NCI-H226 (cell line): ENCODE measurements around the gene GAS2L1.

Experiments
- DNase-seq: peaks from one replicate; pipeline ENCODE4 v3.0.0-alpha.2; 2015

GAS2L1 gene

DNA sequence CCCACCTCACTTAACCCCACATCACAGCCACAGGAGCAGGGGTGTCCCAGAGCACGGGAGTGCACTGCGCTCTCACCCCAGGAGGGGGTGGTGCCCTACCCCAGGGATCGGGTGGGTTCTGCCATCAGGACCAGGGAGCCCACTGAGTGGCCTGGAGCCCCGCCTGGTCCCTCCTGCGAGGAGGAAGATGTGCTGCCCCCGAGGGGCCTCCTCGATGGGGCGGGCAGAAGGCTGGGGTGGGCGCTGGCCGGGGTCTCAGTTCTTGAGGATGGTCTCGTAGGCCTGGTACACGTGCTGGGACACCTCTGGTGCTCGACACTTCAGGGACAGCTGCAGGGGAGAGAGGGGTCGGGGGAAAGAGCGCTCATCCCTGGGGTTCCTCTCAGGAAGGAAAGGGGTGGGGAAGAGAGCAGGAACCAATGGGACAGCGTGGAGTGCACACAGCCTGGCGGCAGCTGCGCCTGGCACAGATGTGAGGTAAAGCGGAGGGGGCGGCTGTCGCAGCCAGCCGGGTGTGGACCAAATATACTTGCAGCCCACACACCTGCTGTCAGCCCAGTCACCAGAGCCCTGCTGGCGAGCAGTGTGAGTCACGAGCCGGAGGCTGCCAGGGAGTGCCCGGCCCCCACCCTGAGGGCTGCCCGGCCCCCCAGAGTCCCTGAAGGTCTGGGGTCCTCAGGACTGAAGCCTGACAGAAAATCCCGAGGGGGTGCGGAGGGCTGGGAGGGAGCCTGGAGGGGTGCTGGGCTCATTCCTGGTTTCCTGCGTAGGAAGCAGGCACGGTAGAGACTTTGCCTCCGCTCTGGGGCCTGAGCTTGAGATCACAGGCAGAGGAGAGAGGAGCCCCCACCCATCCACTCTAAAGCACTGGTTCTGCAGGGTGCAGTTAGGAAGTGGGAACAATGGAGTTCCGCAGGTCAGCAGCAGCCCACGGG is 22.4 kb downstream of the GAS2L1 start:
- peak; percentile 50 for DNase-seq

DNA sequence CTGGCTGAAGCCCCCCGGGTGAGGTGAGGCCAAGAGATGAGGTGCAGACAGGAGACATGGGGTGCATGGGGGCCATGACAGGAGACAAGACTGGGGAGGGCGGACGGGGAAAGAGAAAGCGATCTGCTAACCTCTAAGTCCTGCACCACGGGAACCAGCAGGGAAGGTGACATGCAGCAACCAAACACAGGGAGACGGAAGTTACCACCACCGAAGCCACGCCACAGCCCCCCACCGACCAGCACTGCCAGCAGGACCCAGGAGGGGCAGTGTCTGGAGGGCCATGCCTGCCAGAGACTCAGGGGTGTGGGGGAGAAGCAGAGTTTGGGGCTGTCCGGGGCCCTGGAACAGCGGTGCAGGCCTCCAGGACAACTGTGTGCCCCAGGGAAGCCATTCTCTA is 23.1 kb downstream of the GAS2L1 start:
- DNase-seq = no peak

DNA sequence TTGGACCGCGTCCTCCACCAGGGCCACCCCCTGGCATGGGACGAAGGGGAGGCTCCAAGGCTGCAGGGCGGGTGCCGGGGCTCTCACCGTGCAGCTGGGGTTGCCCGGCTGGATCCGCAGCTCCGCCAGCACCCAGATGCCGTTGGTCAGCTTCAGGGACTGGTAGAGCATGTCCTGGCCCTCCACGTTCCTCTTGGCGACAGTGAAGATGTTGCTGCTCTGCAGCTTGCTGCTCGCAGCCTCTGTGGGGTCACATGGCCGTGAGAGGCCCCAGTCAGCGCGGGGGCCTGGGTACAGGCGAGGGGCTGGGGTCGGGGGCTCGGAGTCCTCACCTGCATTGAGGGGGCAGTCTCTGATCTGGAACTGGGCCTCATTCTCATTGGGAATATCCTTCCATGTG is 23.8 kb downstream of the GAS2L1 start:
- no peak for DNase-seq

DNA sequence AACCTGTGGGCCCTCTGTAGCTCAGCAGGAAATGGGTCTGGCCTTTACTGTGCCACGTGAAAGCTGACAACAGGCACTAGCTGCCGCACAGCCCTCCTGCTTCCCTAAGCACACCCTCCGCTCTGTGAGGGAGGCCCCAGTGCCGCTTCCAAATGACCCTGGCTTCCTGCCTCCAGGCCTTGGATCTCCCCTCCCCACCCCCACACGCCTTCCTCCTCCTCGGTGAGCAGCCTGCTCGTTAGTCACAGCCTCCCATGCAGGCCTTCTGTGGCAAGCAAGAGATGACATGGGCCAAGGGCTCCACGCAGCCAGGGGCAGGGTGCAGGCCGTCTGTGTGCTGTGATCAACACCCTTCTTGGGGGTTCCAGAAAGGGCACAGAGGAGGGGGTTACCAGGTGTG is 24.3 kb downstream of the GAS2L1 start:
- DNase-seq = peak; percentile 26

DNA sequence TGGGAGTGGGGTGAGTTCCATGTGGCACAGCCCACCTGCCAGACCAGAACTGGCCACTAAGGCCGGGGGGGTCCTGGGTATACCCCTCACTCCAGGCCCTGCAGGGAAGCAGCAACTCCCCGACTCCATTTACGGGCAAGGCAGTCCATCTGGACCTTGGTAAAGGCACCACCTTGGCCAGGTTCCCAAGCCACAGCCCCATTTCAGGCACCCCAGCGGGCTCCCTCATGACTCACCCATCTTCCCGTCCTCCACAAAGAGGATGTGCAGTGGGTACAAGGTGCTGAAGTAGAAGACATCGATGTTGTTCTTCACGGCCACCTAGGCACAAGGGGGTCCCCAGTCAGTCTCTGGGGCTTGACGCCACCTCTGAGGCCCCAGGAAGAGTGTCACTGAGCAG is 24.8 kb downstream of the GAS2L1 start:
- DNase-seq = no peak

DNA sequence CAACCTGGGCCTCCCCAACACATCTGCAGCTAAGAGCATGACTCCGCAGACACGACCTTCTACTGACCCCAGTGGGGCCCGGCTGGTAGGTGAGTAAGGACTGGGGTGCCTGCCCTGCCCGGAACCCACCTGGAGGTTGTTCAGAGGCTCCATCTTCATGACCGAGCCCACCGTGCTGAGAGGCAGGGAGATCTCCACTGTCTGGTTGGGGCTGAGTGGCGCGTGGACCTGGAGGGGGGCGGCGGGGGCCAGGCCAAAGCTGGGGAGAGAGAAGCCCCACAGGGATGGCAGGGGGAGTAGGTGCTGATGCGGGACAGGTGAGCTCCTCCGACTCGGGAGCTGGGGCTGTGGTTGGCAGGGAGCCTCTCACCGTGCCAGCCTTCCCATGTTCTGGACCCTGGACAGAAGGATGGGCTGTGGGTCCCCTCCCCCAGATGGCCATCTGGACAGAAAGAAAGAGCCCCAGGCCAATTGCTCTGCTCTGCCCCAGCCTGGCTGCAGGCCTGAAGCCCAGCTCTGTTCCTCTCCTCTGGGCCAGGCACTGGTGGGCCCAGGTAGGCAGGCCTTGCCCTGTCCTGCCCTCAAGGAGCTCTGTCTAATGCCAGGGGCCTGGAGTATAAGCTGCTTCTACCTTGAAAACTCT is 25.3 kb downstream of the GAS2L1 start:
- no peak for DNase-seq

DNA sequence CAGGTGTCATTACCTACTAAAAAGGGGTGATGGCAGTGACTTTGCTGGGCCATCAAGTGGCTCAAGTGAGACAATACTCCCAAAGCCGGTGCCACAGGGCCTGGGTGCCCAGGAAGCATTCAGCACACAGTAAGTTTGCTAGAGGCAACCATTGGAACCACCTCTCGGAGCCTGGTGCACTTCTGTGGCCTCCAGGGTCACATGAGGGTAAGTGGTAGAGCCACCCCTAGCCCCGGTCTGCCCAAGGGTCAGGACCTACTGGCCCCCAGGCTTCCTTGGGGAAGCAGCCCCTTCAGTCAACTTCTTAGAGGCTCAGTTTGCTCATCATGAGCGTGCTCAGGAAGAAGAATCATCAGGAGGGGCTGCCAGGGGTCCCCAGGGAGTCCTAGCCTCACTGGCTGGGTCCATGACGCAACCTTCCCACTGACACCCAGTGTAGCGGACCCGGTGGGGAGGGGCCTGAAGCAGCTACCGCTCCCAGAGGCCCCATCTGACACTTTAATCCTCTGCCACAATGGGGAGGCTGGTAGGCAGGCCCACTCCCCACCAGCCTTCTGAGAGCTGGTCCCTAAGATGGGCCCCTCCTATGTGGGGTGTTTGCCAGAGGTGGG is 26.5 kb downstream of the GAS2L1 start:
- no peak for DNase-seq

DNA sequence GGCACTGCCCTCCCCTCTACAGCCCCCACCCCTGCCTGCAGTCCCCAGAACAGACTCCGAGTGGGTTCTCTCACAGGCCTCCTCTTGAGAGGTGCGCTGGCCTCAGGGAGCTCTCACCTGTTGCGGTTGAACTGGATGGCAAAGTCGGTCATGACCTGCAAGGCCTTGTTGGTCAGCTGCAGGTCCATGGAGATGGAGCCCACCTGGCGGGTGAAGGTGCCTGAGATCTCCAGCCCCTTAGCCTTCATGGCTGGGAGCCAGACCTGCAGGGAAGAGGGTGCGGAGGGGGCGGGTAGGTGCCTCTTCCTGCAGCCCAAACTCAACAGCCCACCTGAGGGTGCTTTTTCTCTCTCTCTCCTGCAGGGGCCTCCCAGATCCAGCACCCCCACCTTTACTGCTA is 27.7 kb downstream of the GAS2L1 start:
- DNase-seq = no peak

DNA sequence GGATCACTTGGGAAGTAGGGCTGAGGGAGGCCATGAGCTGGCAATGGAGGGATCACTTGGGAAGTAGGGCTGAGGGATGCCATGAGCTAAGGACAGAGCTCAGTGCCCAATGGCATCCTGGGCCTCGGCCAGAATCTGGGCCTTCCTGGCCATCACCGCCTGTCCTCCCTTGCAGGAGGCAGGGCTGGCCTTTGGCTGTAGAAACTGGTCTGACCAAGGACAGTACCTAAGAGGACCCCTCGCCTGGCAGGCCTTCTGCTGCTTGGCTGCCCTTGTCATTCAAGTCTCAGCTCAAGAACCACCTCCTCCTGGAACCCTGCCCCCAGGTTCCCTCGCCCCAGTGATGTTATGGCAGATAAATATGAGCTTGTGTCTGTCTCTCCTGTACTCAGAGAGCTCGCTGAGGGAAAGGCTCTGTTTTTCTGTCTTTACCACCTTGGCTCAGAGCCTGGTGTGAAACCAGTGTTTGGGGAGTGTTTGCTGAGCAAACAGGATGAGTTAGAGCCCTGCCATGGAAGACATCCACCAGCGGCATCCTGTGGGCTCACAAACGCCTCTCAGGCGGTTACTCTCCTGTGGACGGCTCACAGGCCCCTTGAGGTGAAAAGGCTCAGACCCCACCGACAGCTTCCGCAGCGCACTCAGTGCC is 28.4 kb downstream of the GAS2L1 start:
- DNase-seq = no peak

DNA sequence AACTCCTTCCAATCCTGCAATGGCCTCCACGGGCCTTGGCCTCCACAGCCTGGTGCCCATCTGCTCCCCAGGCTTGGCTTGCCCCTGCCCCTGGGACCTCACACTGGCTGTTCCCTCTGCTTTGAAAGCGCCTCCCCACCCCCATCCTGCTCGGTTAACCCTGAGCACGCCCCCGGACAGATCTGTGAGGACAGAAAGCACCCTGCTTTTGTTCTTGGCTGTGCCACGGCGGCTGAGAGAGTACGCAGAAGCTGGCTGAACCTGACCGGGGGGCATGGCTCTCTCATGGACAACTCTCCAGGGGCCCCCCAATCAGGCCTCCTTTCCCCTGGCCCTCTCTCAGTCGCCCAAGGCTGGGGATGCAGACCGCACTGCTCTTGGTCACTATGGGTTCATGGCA is 29.2 kb downstream of the GAS2L1 start:
- no peak for DNase-seq

DNA sequence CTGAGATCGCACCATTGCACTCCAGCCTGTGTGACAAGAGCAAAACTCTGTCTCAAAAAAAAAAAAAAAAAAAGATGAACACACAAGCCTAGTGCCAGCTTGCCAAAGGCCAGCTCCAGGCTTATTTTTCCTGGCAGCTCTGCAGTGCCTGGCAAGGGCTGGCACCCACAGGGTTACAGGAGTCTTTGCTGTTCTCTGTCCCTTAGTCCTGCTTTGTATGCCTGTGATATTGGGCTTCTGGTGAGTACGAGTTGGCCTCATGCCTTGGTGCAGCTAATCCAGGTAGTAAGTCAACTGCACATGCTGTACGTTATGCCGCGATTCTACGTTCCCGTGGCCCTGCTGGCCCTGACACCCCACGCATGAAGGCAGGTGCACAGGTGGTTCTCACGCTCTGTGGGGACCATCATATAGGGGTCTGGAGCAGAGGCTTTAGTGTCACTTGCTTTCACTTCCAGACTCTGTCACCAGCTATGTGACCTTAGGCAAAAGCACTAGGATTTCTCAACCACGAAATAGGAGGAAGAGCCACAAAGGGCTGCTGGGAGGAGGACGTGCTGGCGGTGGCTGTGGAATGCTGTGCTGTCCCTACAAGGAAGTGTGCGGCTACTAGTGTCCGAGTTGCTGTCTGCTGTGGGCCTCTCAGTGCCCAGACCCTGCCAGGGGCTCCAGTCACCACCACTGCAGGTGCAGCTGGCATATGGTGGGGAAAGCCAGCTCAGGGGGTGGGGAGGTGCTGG is 30.5 kb downstream of the GAS2L1 start:
- no peak for DNase-seq

DNA sequence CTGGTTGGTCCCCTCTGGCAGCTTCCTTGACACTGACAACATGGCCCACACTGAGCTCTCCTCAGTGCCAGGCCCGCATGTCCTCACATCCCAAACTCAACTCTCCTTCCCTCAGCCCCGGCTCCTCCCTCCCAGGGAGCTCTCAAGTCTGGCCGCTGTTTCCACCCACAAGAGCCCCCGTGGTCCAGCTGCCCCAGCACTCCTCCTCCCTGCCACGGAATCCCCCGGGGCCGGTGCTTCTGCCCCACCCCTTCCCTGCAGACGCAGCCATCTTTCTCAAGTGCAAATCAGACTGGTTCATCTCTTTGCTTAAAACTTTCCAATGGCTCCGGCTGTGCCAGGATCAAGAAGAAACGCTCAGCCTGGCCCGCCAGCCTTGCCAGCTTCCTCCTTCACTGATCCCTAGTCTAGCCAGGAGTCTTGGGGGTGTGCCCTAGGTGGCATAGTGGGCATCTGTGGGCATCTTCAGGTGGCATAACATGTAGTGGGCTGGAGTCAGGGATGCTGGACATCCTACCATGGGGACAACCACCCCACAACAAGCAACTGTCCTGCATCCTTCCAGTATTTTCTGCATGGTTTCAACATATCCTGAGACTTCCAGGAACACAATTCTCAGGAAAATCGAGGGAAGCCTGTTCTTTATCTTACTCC is 31.3 kb downstream of the GAS2L1 start:
- DNase-seq = no peak

DNA sequence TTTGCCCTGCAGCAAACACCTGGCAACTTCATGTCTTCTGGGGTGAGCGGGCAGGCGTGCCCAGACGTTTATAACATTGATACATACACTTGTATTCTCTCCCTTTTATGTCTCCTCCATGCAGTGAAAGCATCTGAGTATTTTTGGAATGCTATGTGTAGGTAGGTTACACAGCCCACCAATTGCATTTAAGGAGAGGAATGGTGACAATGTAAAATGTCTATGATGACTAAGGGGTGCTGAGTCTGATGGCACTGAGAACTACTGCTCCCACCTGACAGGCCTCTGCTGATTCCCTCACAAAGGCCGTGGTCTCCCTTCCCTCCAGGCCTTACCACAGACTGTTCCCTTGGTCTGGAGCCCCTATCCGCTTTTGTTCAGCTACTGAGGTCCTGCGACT is 31.9 kb downstream of the GAS2L1 start:
- no peak for DNase-seq

DNA sequence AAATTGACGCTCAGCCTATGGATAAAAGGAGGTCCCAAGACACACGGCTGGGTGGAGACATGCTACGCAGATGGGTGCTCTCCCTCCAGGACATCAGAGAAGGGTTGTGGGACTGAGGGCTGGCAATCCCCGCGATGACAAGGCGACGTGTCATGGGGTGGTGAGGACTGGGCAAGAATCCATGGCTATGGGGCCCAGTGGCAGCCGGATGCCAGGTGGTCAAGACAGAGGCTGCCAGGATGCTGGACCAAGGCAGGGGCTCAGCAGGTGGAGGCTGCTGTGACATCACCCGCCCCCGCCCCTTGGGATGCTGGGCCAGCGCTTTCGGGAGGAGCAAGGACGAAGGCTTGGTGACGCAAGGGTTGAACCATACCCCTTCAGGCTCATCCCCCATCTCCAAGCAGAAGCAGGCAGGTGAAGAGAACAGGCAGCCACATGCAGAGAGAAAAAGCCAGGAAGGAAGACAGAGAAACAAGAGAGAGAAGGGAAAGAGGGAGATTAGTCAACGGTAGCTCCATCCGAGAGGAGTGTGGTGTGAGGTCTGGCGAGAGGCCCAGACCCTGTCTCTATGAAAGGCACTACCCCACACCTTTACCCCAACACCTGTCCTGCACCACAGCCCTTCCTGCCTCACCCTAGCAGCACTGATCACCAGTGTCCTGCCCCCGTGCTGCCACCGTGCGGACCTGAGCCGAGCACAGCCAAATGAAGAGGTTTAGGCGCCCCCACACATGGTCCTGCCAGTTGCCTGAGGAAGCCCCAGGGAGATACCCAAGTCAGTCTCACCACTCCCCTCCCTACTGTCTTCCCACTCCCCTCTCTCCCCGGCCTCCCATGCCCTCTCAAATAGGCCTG is 33.2 kb downstream of the GAS2L1 start:
- DNase-seq = no peak

DNA sequence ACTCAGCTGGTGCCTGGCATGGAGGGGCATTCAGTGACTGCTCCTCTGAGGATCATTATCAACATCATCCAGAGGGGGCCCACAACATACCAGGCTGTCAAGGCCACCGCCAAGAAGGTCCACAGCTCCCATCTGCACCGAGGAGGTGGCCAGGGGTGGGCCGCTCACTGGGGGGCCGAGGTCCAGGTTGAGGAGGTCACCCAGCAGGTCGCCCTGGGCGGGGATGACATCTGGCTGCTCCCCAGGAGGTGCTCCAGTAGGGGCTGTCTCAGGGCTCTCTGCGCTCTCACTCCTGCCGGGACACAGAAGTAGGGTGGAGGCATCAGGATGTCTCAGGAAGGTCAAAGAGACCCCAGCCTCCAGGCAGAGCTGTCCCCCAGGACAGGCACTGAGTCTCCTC is 34.1 kb downstream of the GAS2L1 start:
- no peak for DNase-seq

DNA sequence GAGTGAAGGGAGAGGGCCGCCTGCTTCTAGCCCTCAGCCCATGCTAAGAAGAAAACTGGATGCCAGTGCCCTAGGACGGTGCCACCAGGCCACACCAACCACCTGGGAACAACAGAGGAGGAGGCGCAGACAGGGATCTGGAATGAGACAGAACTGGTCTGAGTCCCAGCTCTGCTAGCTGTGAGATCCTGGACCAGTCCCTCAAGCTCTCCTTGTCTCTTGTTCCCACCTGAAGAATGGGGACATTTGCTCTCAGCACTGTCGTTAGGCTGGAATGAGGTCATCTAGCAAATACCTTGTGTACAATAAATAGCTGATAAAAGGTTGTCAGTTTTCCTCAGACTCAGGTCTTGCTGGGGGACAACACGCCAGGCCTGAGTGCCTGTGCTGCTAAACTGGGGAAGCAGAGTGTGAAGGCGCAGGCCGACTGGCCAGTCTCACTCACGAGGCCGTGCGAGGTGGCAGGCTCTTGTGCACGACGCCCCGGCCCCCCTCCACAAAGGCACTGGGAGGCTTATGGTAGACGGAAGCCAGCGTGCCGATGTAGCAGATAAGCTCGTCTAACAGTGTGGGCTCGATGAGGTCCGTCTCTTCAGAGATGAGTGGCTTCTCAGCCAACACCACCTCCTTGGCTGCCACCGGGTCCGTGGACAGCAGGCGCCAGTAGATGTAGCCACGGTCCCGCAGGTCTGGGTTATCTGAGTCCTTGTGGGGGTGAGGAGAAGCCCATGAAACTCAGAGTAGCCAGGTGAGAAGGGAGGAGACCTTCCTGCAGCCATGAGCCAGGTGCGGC is 34.8 kb downstream of the GAS2L1 start:
- no peak for DNase-seq

DNA sequence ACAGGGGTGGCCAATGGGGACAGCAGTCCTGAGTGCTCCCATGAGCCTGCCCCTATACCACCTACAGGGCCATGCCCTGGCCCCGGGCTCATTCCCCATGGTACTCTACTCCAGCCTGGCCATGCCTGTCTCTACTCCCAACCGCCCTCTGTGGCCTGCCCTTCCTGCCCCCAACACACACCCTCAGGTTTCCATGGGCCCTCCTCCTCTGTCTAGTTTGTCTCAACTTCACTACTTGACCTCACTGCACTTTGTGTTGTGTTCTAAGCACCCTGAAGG is 35.3 kb downstream of the GAS2L1 start:
- DNase-seq = no peak

DNA sequence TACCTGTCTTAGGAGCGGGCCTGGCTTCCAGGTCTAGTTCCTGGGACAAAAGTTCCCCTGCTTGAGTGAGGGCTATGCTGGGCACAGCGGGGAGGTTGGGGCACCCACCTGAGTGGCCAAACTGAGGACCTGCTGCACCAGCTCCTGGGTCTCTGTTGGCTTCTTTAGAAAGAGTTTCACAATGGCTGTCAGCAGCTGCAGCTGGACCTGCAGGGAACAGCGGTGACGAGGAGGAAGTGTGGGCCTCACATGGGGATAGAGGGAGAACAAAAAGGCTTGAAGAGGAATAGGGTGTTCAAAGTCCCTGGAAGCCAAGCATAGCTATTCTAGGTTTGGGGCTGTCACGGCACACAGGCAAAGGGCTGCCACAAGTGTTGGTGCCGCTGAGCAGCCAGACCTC is 35.7 kb downstream of the GAS2L1 start:
- no peak for DNase-seq

DNA sequence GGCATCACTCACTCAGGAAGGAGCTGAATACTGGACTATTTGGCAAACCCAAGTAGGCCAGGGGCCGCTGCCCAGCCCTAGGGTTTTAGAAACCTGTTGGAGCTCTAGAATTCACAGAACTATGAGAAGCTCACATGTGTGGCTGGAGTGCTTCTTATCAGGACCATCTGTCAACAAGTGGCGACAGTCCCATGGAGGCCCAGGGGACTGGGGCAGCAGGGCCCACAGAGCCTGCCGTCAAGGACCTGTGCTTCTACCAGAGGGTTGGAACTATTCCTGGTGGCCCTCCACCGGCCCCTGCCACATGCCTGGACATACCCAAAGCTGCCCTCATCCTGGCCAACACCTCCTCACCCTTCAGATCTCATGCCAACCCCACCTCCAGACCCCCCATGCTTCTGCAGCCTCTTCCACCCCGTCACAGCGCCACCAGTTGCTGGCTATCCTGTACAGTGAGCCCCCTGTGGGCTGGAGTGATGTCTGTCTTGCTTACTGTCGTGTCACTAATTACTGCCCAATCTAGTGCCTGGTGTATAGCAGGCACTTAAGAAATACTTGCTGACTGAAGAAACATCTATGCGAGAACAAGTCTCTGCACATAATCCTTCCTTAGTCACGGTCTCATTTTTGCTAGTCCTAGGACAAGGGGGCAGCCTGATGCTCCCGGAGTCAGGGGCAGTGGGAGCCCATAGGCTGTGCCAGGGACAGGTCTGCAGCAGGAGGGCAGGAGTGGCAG is 36.3 kb downstream of the GAS2L1 start:
- no peak for DNase-seq

DNA sequence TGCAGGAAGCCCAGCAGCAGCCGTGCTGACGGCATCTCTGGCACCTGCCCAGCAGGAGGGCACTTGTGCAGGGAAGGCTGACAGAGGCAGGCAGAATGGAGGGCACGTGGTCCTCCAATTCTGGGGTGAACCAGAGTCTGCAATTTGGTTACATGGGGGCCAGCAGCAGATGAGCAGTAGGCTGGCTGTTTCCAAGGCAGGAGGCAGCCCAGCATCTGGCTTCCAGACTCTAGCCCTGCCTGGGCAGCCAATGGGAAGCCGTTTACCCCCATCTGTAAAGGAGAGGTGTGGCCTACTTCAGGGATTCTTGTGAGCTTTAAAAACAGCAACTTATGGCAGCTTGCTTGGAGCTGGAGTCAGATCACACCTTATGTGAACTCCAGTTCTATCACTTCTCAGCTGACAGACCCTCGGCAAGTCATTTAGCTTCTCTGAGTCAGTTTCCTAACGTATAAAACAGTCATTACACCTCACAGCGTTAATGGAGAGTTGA is 36.9 kb downstream of the GAS2L1 start:
- DNase-seq = peak; percentile 56
